Stimulated activated CD8-positive, alpha-beta memory T cell treated with anti-CD3 and anti-CD28 coated beads, Interleukin-15, amount 100 ng/mL, for 1 hour (primary cell): ENCODE data around the gene OASL.

Experiments used
- DNase-seq: peaks from one replicate; pipeline ENCODE4 v3.0.0-alpha.2; 2020; ENCODE audit warnings: low read depth

The OASL gene

DNA sequence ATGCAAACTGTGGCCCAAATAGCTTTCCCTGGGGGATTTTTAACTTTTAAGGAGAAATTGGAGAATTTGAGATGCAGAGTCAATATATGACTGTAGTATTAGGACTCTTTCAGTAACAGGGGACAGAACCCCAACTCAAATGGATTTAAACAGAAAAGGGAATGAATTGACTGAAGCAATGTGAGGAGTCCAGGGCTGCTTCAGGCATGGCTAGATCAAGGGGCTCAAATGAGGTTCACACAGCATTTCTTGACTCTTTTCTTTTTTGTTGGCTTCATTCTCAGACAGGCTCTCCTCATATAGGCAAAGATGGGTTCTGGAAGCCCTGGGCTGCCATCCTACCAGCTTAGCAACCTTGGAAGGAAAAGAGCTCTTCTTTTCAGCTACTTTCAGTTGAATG lies 47.1 kb downstream of the OASL start:
- DNase-seq, result no peak

- DNase-seq, result no peak
Measured at GRCh38 chr12:120990487-120991055, 48.5 kb downstream of the OASL start.

GRCh38 chr12:120989687-120990086 lies 49.4 kb downstream of the OASL start:
- no peak for DNase-seq

DNA sequence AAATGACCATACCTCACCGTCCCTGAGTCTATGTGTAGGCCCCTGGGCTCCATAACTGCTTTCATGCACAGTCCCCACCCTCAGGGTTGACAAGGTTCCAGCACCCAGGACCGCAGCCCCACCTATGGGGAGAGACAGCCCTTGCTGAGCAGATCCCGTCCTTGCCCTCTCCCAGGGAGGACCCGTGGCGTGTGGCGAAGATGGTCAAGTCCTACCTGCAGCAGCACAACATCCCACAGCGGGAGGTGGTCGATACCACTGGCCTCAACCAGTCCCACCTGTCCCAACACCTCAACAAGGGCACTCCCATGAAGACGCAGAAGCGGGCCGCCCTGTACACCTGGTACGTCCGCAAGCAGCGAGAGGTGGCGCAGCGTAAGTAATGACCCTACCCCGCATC lies 50.4 kb downstream of the OASL start:
- no peak for DNase-seq

GRCh38 chr12:120988234-120988633 lies 50.8 kb downstream of the OASL start:
- no peak for DNase-seq

DNA sequence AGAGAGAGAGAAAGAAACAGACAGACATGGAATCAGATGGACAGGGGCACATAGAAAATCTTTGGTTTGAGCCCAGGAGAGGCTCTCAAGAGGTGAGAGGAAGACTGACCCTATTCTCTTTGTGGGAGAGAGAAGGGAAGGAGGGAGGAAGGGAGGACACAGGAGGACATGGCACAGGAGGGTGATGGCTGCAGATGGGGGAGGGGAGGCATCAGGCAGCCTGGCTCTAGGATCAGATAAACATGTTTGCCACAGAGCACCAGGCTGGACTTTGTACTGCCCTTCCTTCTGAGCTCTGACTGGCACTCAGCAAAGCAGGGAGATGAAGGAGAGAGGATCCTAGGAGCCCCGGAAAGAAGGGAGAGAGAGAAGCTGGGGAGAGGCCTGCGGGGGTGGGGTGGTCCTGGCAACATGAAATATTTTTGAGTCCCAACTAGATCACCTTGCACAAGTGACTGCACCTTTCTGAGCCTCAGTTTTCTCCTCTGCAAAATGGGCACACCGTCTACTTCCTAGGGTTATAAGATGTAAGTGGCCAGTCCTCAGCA lies 54.6 kb downstream of the OASL start:
- no peak for DNase-seq

DNA sequence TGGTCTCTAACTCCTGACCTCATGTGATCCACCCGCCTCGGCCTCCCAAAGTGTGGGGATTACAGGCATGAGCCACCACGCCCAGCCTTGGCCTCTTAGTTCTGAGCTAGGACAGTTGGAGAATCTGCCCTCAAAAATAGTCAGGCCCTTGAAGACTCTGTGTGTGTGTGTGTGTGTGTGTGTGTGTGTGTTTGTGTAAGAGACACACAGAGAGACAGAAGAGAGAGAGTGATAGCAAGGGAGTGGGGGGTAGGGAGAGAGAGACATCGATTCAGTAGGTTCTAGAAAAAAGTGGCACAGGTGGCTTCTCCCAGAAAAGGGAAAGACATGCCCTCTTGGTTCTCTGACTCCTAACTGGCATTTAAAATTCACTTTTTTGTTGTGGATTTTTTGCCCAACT lies 55.3 kb downstream of the OASL start:
- no peak for DNase-seq

DNA sequence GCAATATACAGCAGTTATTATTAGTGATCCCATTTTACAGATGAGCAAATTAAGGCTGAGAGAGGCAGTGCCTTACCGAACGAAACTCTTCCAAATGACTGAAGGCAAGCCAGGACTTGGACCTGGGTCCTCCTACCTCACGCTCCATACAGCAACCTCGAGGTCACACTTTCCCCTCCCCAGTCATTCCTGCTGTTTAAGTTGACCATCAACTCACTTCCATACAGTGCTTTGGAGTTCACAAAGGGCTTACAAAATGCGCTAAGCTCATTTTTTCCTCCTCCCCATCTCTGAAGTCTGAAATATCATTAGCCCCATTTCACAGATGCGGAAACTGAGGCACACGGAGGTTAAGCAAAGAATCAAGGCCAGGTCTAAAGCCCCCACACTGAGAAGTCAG lies 56.4 kb downstream of the OASL start:
- DNase-seq, result no peak

- no peak for DNase-seq
Measured at GRCh38 chr12:120981407-120981941, 57.6 kb downstream of the OASL start.

DNA sequence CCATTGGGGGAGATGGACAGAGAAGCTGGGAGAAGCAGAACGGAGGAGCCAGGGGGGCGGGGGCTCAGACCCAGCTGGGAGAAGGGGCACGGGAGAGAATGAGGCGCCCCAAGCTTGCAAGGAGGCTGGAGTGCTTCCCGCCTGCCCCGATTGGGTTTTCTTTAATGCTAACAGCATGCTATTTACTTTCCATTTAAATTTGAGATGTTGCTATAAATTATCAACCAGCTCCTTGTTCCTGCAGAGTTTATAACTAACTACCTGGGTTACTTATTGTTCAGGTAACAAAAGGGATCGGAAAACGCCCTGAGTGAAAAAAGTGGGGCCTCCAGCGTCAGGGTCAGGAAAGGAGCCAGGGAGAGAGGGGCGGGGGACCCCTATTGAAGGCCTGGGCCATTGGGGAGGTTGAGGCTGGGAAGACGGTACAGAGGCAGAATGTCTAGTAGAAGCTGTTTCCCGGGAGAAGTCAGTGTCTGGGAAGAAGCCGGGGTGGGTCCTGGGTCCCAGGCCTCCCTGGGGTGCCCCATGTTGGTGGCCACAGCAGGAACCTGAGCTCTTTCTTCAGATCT lies 58.2 kb downstream of the OASL start:
- no peak for DNase-seq

- DNase-seq, result no peak
Measured at GRCh38 chr12:120979862-120980696, 59.0 kb downstream of the OASL start.

DNA sequence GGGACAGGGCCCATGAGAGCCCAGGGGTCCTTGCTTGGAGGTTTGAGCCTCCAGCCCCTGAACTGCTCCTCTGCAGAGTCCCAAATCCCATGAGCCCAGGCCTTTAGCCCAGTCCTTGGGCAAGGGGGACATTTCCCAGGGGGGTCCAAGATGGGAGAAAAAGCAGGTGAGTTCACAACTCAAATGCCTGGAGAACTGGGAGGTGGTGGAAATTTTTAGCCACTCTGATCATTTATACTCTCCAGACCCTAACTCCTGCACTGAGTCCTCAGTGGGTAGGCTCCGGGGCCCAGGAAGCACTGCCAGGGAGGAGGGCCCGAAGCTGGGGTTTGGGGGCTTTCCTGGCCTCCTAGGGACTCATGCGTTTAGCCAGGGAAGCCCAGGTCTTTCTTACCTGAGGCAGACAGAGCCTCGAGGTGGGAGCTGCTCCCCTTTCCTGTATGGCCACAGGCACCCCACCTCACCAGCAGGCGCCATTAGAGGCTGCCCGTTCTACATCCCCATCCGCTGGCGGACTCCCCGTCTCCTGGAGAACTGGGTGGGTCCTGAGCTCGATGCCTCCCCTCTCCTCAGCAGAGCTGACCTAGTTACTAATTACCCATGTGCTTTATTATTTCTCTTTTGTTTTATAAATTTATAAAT lies 59.7 kb downstream of the OASL start:
- DNase-seq, result no peak

GRCh38 chr12:120978296-120979219 lies 60.5 kb downstream of the OASL start, which contains the start of gene HNF1A:
Gene HNF1A (plus strand): TSS chr12:120978543. CDS start chr12:120978769, 226 bp downstream.
- DNase-seq, result no peak

- no peak for DNase-seq
Measured at GRCh38 chr12:120977531-120978295, 61.3 kb downstream of the OASL start.

DNA sequence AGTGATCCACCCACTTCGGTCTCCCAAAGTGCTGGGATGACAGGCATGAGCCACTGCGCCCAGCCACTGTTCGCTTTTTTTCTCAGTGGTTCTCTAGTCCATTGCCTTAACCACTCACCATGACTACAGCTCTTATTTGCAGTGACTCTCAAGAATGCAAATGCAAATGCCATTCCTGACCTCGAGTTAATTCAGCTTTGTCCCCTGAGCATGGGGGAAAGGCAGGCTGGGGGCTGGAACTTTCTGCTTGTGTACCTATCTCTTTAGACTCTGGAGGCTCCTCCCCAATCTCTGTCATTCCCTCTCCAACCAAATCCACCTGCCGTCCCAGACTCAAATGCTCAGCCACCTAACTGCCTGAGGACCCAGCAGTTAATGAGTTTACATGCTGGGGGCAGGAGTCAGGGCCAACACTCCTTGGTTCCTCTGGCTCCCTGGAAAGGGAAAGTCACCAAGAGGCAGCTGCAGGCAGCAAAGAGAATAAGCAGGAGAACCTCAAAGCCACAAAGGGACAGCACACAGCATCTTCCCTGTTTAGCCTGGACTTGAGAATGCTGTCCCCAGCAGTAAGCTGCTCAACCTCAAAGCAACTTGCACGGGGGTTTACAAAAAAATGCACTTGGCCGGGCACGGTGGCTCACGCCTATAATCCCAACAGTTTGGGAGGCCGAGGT lies 66.0 kb downstream of the OASL start:
- DNase-seq, result no peak

DNA sequence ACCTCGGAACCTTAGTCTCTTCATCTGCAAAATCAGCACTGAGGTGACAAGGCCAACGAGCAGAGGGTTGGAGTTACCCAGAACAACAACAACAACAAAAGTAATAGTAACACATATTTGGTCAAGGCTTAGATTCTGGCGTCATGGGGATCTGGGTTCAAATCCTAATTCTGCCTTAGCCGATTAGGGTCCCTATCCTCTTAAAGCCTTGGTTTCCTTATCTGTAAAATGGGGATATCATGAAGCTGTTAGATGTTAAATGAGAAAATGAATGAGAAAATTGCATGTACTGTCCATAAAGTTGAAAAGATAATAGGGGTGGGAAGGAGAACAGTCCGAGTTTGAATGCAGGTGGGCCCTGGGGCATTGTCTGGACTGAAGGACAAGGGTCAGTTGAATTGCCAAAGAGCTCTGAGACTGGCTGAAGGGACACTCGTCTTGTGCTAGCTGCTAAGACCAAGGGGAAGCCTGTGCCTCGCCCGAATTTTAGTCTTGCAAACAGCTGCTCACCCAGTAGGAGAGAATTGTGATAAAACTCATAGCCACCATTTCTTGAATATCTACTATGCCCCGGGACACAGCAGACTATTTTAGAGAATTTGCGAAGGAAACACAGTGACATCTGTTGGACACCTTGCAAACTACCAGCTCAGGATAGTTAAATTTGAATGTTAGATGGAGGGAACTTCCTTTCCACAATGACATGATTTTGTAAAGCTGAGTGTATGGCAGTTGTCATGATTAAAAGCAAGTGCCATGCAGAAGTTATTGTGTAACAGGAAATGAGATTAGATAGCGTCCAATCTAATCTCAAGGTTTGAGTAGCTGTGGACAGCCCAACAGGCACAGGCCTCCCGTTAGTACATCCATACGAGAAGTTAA lies 67.5 kb downstream of the OASL start:
- DNase-seq, result peak; percentile 6

- no peak for DNase-seq
Measured at GRCh38 chr12:120970310-120970709, 68.7 kb downstream of the OASL start.
